Large intestine (tissue), 3 donors: Measurements from ENCODE around the gene NELFE. TPM values are rescaled to one million over a fixed set of nuclear protein-coding genes. Genes with fewer than 3 reads are reported as not detected.
A peak's percentile ranks its signal among the peaks of the same experiment; 100 is the strongest.
"Not testable (repeated sequence)": the region's sequence is repeated elsewhere in the genome, so short reads cannot be mapped to it uniquely, and the experiment has no call there.

Experiments
- DNase-seq, 2 donors: peaks; one replicate each; pipeline versions ENCODE4 v3.0.0 to v3.0.0-alpha.2; 2013
- H3K27ac ChIP-seq: one replicate; pipeline ENCODE4 v1.5.1; 2013; ENCODE audit warnings: low read length
- H3K27me3 ChIP-seq: 2 replicates; pipeline ENCODE4 v1.6.1; 2013; ENCODE audit warnings: low read length; ENCODE audit not compliant: control insufficient read depth, insufficient read depth
- H3K36me3 ChIP-seq: 2 replicates; pipeline ENCODE4 v1.6.1; 2013; ENCODE audit warnings: low read length; ENCODE audit not compliant: control insufficient read depth, insufficient read depth
- H3K4me1 ChIP-seq: one replicate; pipeline ENCODE4 v1.6.1; 2013; ENCODE audit warnings: low read length; ENCODE audit not compliant: control insufficient read depth, insufficient read depth
- H3K4me3 ChIP-seq: one replicate; pipeline ENCODE4 v1.5.1; 2013; ENCODE audit warnings: low read length
- H3K9me3 ChIP-seq: one replicate; pipeline ENCODE4 v1.6.1; 2013; ENCODE audit warnings: mild to moderate bottlenecking, low read depth, low read length, moderate library complexity; ENCODE audit not compliant: control insufficient read depth
- WGBS: methylation state at CpG from one replicate; pipeline ENCODE4 v1.1.5; 2013; ENCODE audit warnings: low lambda C conversion rate; ENCODE audit not compliant: insufficient coverage; 5-methylcytosine and 5-hydroxymethylcytosine counted together
- polyA plus RNA-seq: library from polyadenylated mRNA; unstranded; fragments of 120-200 nt; gene quantifications from one replicate; pipeline ENCODE4 v1.2.1, GENCODE V29; 2013

Gene NELFE
- polyA plus RNA-seq, 1 donor = 77.7 TPM

- DNase-seq = not testable (repeated sequence)
- WGBS = no CpG with 5 or more reads among the region's 30 CpGs
Observed at GRCh38 chr6:31976065-31976464, 17.3 kb upstream of the NELFE start.

GRCh38 chr6:31972709-31973350, 14.1 kb upstream of the NELFE start:
- DNase-seq = peak in 1 of 2 donors; percentile 22
- no CpG with 5 or more reads among the region's 19 CpGs for WGBS
- Histone ChIP-seq H3K4me1 (peaks cover 17% of the 10 kb centered on the region), H3K4me3 (peak overlapping the region; percentile 58), H3K27me3 (no peaks in the 10 kb centered on the region), H3K36me3 (peaks cover 26% of the 10 kb centered on the region), H3K27ac (peak overlapping the region; percentile 94), H3K9me3 (peaks cover 12% of the 10 kb centered on the region)

More at GRCh38 chr6:31976065-31976464, 17.3 kb upstream of the NELFE start:
- H3K27ac ChIP-seq, H3K27me3 ChIP-seq, H3K4me3 ChIP-seq: not testable (repeated sequence)
- peaks cover 12% of the 10 kb centered on the region for H3K9me3 ChIP-seq
- H3K4me1 ChIP-seq = peaks cover 10% of the 10 kb centered on the region
- H3K36me3 ChIP-seq = peaks cover 15% of the 10 kb centered on the region

DNA sequence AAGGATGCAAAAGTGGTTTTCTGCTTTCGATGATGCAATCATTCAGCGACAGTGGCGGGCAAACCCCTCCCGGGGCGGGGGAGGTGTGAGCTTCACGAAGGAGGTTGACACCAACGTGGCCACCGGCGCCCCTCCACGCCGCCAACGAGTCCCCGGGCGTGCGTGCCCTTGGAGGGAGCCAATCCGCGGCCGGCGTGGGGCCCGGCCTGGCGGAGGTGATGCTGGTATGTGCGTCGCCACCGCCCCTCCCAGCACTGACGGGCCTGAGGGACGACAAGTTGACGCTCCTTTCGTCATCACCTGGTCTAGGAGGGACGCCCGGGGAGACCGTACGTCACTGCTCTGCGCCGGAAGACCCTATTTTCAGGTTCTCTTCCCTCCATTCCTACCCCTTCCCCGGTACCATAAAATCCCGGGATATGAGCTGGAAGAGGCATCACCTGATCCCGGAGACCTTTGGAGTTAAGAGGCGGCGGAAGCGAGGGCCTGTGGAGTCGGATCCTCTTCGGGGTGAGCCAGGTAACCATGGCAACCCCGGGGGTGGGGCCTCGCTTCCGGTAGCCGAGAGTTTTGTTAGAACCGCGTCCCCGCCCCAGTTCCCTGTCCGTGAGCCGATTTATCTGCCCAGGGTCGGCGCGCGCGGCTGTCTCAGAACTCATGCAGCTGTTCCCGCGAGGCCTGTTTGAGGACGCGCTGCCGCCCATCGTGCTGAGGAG, 13.4 kb upstream of the NELFE start, which contains the start of gene DXO:
TSS of gene DXO (minus strand) at position 146 of the 716 bp plus-strand sequence. CDS start 463 bp downstream, outside the sequence.
- Histone ChIP-seq H3K9me3 (peaks cover 12% of the 10 kb centered on the region), H3K27me3 (no peaks in the 10 kb centered on the region), H3K4me1 (peaks cover 17% of the 10 kb centered on the region), H3K4me3 (peak within 1 kb of the TSS; percentile 58), H3K36me3 (peaks cover 33% of the 10 kb centered on the region), H3K27ac (peak within 1 kb of the TSS; percentile 94)
- peak; percentile 98 to 100 for DNase-seq
- WGBS = no CpG with 5 or more reads among the region's 62 CpGs

GRCh38 chr6:31971279-31971992, 12.7 kb upstream of the NELFE start:
- peak overlapping the region; percentile 58 for H3K4me3 ChIP-seq
- H3K4me1 ChIP-seq = peaks cover 17% of the 10 kb centered on the region
- no peak for DNase-seq
- no CpG with 5 or more reads among the region's 29 CpGs for WGBS
- peaks cover 40% of the 10 kb centered on the region for H3K36me3 ChIP-seq
- no peaks in the 10 kb centered on the region for H3K27me3 ChIP-seq
- peak overlapping the region; percentile 94 for H3K27ac ChIP-seq
- H3K9me3 ChIP-seq = peaks cover 4% of the 10 kb centered on the region

DNA sequence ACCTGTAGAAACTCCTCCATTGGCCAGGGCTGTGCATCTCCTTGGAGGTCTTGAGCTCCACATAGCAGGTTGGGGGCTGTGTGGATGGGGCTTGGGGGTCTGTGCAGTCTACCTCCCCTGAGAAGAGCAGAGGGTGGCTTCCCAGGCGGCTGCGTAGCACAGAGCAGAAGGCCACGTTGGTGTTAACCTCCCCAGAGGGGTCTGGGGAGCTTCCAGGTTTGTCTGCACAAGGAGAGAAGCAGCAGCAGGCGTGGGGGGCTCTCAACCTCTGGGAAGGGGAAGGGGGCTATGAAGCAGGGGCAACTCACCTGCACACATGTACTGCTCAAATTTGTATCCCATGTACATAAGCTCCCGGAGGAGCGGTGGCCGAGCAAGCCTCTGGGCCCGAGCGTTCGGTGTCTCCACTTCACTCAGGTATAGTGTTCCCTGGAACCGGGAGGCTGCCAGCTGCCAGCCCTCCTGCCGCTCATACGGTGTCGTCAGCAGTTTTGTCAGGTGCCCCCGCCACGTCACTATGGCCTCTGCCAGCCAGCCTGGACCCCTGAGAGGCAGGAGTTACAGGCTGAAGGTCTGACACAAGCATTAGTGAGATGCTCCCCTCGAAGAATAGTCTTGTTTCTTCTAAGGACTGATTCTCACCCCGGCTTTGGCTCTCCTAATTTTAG, 12.0 kb upstream of the NELFE start:
- H3K4me1 ChIP-seq = peaks cover 17% of the 10 kb centered on the region
- H3K27me3 ChIP-seq = no peaks in the 10 kb centered on the region
- no CpG with 5 or more reads among the region's 18 CpGs for WGBS
- H3K36me3 ChIP-seq = peaks cover 47% of the 10 kb centered on the region
- peak overlapping the region; percentile 94 for H3K27ac ChIP-seq
- peak overlapping the region; percentile 58 for H3K4me3 ChIP-seq
- no peak for DNase-seq
- no peaks in the 10 kb centered on the region for H3K9me3 ChIP-seq

GRCh38 chr6:31969712-31970603, 11.2 kb upstream of the NELFE start:
- Histone ChIP-seq H3K27ac (no peak overlapping the region), H3K4me1 (peaks cover 17% of the 10 kb centered on the region), H3K36me3 (peaks cover 53% of the 10 kb centered on the region), H3K4me3 (no peak overlapping the region), H3K9me3 (no peaks in the 10 kb centered on the region), H3K27me3 (no peaks in the 10 kb centered on the region)
- 80% methylated on average over 1 of the region's 17 CpGs for WGBS
- no peak for DNase-seq

DNA sequence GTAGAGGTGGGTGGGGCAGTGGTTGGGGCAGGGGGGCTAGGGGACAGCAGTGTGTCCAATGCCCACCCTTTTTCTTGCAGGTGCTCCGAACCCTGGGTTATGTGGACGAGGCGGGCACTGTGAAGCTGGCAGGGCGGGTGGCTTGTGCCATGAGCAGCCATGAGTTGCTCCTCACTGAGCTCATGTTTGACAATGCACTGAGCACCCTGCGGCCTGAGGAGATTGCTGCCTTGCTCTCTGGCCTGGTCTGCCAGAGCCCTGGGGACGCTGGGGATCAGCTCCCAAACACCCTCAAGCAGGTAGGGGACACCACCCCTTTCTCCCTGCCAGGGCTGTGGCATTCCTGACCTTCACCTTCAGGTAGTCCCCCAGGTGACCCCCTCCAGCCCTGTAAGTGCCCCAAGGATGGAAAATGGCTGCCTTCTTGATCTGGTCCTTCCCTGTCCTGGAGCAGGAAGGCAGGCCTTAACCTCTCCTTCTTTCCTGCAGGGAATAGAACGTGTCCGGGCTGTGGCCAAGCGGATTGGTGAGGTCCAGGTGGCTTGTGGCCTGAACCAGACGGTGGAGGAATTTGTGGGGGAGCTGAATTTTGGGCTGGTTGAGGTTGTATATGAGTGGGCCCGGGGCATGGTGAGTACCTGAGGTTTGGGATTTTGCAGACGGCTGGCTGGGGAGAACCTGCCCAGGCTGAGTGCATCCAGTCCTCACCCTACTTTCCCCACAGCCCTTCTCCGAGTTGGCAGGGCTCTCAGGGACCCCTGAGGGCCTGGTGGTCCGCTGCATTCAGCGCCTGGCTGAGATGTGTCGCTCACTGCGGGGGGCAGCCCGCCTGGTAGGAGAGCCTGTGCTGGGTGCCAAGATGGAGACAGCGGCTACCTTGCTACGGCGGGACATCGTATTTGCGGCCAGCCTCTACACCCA, 10.3 kb upstream of the NELFE start:
- WGBS = no CpG with 5 or more reads among the region's 23 CpGs
- H3K36me3 ChIP-seq = peaks cover 58% of the 10 kb centered on the region

GRCh38 chr6:31968326-31968725, 9.6 kb upstream of the NELFE start:
- no CpG with 5 or more reads among the region's 11 CpGs for WGBS
- DNase-seq = no peak
- Histone ChIP-seq H3K4me1 (peaks cover 16% of the 10 kb centered on the region), H3K4me3 (no peak overlapping the region), H3K36me3 (peaks cover 65% of the 10 kb centered on the region), H3K9me3 (no peaks in the 10 kb centered on the region), H3K27ac (no peak overlapping the region), H3K27me3 (no peaks in the 10 kb centered on the region)

More for the DNA sequence above, 10.3 kb upstream of the NELFE start:
- no peaks in the 10 kb centered on the region for H3K27me3 ChIP-seq
- peaks cover 17% of the 10 kb centered on the region for H3K4me1 ChIP-seq
- no peaks in the 10 kb centered on the region for H3K9me3 ChIP-seq
- DNase-seq = no peak
- H3K4me3 ChIP-seq = no peak overlapping the region
- no peak overlapping the region for H3K27ac ChIP-seq

GRCh38 chr6:31967926-31968320, 9.2 kb upstream of the NELFE start:
- Histone ChIP-seq H3K9me3 (no peaks in the 10 kb centered on the region), H3K27ac (no peak overlapping the region), H3K4me1 (peaks cover 13% of the 10 kb centered on the region), H3K4me3 (no peak overlapping the region), H3K27me3 (no peaks in the 10 kb centered on the region), H3K36me3 (peaks cover 69% of the 10 kb centered on the region)
- WGBS = no CpG with 5 or more reads among the region's 3 CpGs
- no peak for DNase-seq
